ENCODE results near the gene TBX1. TPM values are rescaled to one million over a fixed set of nuclear protein-coding genes. Genes with fewer than 3 reads are reported as not detected.

TBX1 gene
- total RNA-seq, 1 donor from 2014 or later = not detected

DNA sequence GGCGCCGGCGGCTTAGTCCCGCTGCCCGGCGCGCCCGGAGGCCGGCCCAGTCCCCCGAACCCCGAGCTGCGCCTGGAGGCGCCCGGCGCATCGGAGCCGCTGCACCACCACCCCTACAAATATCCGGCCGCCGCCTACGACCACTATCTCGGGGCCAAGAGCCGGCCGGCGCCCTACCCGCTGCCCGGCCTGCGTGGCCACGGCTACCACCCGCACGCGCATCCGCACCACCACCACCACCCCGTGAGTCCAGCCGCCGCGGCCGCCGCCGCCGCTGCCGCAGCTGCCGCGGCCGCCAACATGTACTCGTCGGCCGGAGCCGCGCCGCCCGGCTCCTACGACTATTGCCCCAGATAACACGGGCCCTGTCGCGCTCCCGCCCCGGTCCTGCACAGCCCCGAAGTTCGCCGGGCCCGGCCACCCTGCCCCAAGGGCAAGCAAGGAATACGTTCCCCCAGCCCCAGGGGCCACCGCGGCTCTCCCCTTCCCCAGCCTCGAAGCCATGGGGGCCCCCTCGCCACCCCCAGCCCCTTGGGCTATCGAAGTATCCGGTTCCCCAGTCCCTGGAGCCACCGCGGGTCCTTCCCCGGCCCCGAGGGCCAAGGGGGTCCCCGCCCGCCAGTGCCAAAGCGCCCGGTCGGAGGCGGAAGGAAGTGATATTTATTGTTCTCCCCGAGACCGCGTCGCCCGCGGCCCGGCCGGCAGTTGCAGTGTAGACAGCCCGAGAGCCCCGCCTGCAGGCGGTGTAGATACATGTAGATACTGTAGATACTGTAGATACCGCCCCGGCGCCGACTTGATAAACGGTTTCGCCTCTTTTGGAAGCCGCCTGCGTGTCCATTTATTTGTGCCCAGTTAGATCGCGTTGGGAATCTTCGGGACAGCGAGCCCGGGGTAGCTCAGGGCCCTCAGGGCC is 6.2 kb downstream of the TBX1 start:
- peak overlapping the region; percentile 58 for H3K4me2 ChIP-seq
- no peaks in the 10 kb centered on the region for H3K36me3 ChIP-seq
- TF ChIP-seq EZH2 (IDR thresholded peaks at IDR 0.05) (peak; percentile 100), EZH2phosphoT487 (IDR thresholded peaks at IDR 0.05) (peak; percentile 99)
- TF ChIP-seq, protein P1, sequence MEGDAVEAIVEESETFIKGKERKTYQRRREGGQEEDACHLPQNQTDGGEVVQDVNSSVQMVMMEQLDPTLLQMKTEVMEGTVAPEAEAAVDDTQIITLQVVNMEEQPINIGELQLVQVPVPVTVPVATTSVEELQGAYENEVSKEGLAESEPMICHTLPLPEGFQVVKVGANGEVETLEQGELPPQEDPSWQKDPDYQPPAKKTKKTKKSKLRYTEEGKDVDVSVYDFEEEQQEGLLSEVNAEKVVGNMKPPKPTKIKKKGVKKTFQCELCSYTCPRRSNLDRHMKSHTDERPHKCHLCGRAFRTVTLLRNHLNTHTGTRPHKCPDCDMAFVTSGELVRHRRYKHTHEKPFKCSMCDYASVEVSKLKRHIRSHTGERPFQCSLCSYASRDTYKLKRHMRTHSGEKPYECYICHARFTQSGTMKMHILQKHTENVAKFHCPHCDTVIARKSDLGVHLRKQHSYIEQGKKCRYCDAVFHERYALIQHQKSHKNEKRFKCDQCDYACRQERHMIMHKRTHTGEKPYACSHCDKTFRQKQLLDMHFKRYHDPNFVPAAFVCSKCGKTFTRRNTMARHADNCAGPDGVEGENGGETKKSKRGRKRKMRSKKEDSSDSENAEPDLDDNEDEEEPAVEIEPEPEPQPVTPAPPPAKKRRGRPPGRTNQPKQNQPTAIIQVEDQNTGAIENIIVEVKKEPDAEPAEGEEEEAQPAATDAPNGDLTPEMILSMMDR (IDR thresholded peaks at IDR 0.05) = peak; percentile 27
- H3K27me3 Mint-ChIP-seq (ENCODE audit: insufficient read depth, low read depth) = peaks cover 68% of the 10 kb centered on the region
- peaks cover 61% of the 10 kb centered on the region for H4K20me1 ChIP-seq (ENCODE audit: low read depth)
- peaks cover 7% of the 10 kb centered on the region for H3K9me3 Mint-ChIP-seq
- no peaks in the 10 kb centered on the region for H3K4me1 ChIP-seq
- H3K4me3 Mint-ChIP-seq = no peak overlapping the region
- H3K27me3 ChIP-seq = peaks cover 100% of the 10 kb centered on the region
- H3K36me3 Mint-ChIP-seq = no peaks in the 10 kb centered on the region
- peak; percentile 56 for DNase-seq (ENCODE audit: low spot score)
- no peaks in the 10 kb centered on the region for H3K9me3 ChIP-seq (ENCODE audit: low read depth)
- no peak overlapping the region for H3K27ac ChIP-seq
- H3F3A ChIP-seq (ENCODE audit: low read depth) = peaks cover 17% of the 10 kb centered on the region
- H3K27ac Mint-ChIP-seq = no peak overlapping the region
- H2AFZ ChIP-seq (replicated peaks) = peak overlapping the region; percentile 42
- H3K4me1 Mint-ChIP-seq = peaks cover 16% of the 10 kb centered on the region
- H3K4me3 ChIP-seq = peak overlapping the region; percentile 27
- H3K9ac ChIP-seq = no peak overlapping the region
- H3K79me2 ChIP-seq (ENCODE audit: low read depth) = no peaks in the 10 kb centered on the region

DNA sequence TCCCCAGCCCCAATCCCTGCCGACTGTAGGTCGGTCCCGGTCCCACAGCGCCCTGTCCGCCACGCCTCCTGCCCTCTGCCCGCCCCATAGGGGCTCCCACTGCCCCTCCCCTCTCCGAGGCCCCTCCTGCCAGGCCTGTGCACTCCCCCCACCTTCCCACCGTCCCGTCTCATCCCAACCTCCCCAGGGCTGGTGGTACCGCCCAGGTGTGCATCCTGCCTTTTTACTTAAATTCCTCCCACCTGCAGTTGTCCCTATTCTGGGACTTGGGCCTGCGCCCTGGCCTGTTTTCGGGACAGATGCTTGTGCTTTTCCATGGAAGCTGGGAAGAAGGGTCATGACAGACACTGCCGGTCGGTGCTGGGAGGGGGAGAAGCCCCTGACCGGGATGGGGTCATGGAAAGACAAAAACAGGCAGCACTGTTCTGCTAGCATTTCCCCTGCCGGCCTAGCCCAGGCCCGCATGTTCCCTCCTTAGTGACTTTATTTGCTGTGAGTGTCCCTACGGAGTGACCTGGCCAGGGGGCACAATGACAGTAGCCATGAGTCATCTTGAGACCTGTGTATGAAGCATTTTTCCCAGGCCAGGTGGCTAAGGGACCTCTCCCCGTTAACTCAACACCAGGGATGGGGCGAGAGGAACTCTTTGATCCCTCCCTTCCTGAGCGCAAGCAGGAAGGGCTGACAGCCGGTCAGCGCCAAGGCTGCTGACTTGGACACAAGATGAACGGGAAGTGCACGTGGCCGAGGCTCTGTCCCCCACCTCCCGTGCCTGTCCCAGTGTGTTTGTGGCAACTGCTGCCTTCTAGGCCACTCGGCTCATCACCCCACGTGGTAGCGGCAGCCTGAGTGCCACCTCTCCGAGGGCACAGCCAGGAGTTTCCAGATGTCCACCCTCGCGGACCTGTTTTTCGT is 7.1 kb downstream of the TBX1 start:
- Histone ChIP-seq H4K20me1 (ENCODE audit: low read depth) (peaks cover 52% of the 10 kb centered on the region), H3K27me3 (peaks cover 100% of the 10 kb centered on the region), H3K9ac (no peak overlapping the region), H3K4me1 (no peaks in the 10 kb centered on the region), H2AFZ (replicated peaks) (no peak overlapping the region), H3K4me3 (no peak overlapping the region), H3K4me2 (no peak overlapping the region), H3K9me3 (ENCODE audit: low read depth) (no peaks in the 10 kb centered on the region), H3K27ac (no peak overlapping the region), H3F3A (ENCODE audit: low read depth) (peaks cover 11% of the 10 kb centered on the region), H3K79me2 (ENCODE audit: low read depth) (no peaks in the 10 kb centered on the region), H3K36me3 (no peaks in the 10 kb centered on the region)
- Mint-ChIP-seq H3K27ac (no peak overlapping the region), H3K4me3 (peak overlapping the region; percentile 65), H3K4me1 (peaks cover 15% of the 10 kb centered on the region), H3K27me3 (ENCODE audit: insufficient read depth, low read depth) (peaks cover 59% of the 10 kb centered on the region), H3K36me3 (no peaks in the 10 kb centered on the region), H3K9me3 (peaks cover 7% of the 10 kb centered on the region)
- no peak for DNase-seq (ENCODE audit: low spot score)
- TF ChIP-seq EZH2 (IDR thresholded peaks at IDR 0.05) (no peak), EZH2phosphoT487 (IDR thresholded peaks at IDR 0.05) (peak; percentile 62)

DNA sequence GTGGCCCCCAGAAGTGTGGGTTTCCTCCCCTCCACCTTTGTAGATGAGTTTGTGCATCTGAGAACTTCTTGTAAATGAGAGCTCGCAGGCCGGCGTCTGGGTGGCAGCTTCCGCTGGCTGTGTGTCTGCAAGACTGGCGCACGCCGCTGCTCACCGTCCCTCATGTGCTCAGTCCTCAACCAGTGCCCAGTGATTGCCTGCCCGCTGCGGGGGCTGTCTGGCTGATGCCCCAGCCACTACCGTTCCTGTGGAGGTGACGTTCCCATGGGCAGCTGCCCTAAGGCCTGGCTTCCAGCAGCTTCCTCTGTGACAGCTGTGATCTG is 8.8 kb downstream of the TBX1 start:
- DNase-seq (ENCODE audit: low spot score) = no peak
- H3K9me3 Mint-ChIP-seq = peaks cover 7% of the 10 kb centered on the region
- Histone ChIP-seq H3K4me2 (no peak overlapping the region), H3K36me3 (no peaks in the 10 kb centered on the region), H2AFZ (replicated peaks) (no peak overlapping the region), H3K4me1 (no peaks in the 10 kb centered on the region), H4K20me1 (ENCODE audit: low read depth) (peaks cover 36% of the 10 kb centered on the region), H3K27ac (no peak overlapping the region), H3K27me3 (peaks cover 100% of the 10 kb centered on the region), H3K79me2 (ENCODE audit: low read depth) (no peaks in the 10 kb centered on the region), H3K9me3 (ENCODE audit: low read depth) (no peaks in the 10 kb centered on the region), H3F3A (ENCODE audit: low read depth) (peaks cover 11% of the 10 kb centered on the region), H3K9ac (no peak overlapping the region), H3K4me3 (no peak overlapping the region)
- H3K4me3 Mint-ChIP-seq = peak overlapping the region; percentile 35
- TF ChIP-seq EZH2 (IDR thresholded peaks at IDR 0.05) = peak; percentile 6
- TF ChIP-seq, protein P1 (IDR thresholded peaks at IDR 0.05) = no peak
- H3K27me3 Mint-ChIP-seq (ENCODE audit: insufficient read depth, low read depth) = peaks cover 49% of the 10 kb centered on the region
- peaks cover 18% of the 10 kb centered on the region for H3K4me1 Mint-ChIP-seq
- H3K27ac Mint-ChIP-seq = no peak overlapping the region
- no peaks in the 10 kb centered on the region for H3K36me3 Mint-ChIP-seq

Data from neural progenitor cell (in vitro differentiated cells).